MM.1S (cell line): Measurements from ENCODE around the gene PCDHGA10.

ENCODE experiments used
- DNase-seq: peaks from one replicate; pipeline ENCODE4 v3.0.0-alpha.2; 2015
- H2AFZ ChIP-seq: fragments of 300-600 bp; sonication (generic); 2 replicates; pipeline ENCODE4 v1.6.0; 2016; ENCODE audit warnings: antibody characterized with exemption, low read length
- H3F3A ChIP-seq: fragments of 300-600 bp; sonication (generic); 2 replicates; pipeline ENCODE4 v1.6.1; 2016; ENCODE audit warnings: mild to moderate bottlenecking, antibody characterized with exemption, low read length, moderate library complexity, mixed read lengths; ENCODE audit not compliant: insufficient read depth
- H3K27ac ChIP-seq: fragments of 300-600 bp; sonication (generic); 2 replicates; pipeline ENCODE4 v1.5.1; 2016; ENCODE audit warnings: mild to moderate bottlenecking, low read length
- H3K27me3 ChIP-seq: fragments of 300-600 bp; sonication (generic); replicated peaks from 2 replicates; pipeline ENCODE4 v1.6.0; 2016; ENCODE audit warnings: low read length; ENCODE audit not compliant: insufficient read depth
- H3K36me3 ChIP-seq: fragments of 300-600 bp; sonication (generic); replicated peaks from 2 replicates; pipeline ENCODE4 v1.6.1; 2016; ENCODE audit warnings: mild to moderate bottlenecking, low read length, mixed read lengths; ENCODE audit not compliant: insufficient read depth
- H3K4me1 ChIP-seq: fragments of 300-600 bp; sonication (generic); 2 replicates; pipeline ENCODE4 v1.6.1; 2016; ENCODE audit warnings: low read length, mixed read lengths
- H3K4me2 ChIP-seq: fragments of 300-600 bp; sonication (generic); 2 replicates; pipeline ENCODE4 v1.6.0; 2016; ENCODE audit warnings: low read depth, low read length
- H3K4me3 ChIP-seq: fragments of 300-600 bp; sonication (generic); 2 replicates; pipeline ENCODE4 v1.5.1; 2016; ENCODE audit warnings: low read length, mixed read lengths
- H3K79me2 ChIP-seq: fragments of 300-600 bp; sonication (generic); 2 replicates; pipeline ENCODE4 v1.6.1; 2016; ENCODE audit warnings: mixed run types, low read length, mixed read lengths
- H3K9ac ChIP-seq: fragments of 300-600 bp; sonication (generic); 2 replicates; pipeline ENCODE4 v1.6.1; 2016; ENCODE audit warnings: low read length, mixed read lengths
- H3K9me2 ChIP-seq: fragments of 300-600 bp; sonication (generic); replicated peaks from 2 replicates; pipeline ENCODE4 v1.6.1; 2016; ENCODE audit warnings: mild to moderate bottlenecking, low read length, mixed read lengths; ENCODE audit not compliant: insufficient read depth
- H3K9me3 ChIP-seq: fragments of 300-600 bp; sonication (generic); replicated peaks from 2 replicates; pipeline ENCODE4 v1.6.1; 2016; ENCODE audit warnings: mild to moderate bottlenecking, low read length, mixed read lengths; ENCODE audit not compliant: insufficient read depth
- H4K20me1 ChIP-seq: fragments of 300-600 bp; sonication (generic); 2 replicates; pipeline ENCODE4 v1.6.1; 2016; ENCODE audit warnings: mild to moderate bottlenecking, low read length, moderate library complexity, mixed read lengths; ENCODE audit not compliant: insufficient read depth
- CTCF ChIP-seq: fragments of 300-600 bp; sonication (generic); IDR thresholded peaks from 2 replicates; pipeline ENCODE4 v1.5.1; 2016; ENCODE audit warnings: antibody characterized with exemption, low read length, mixed read lengths
- EZH2 ChIP-seq: fragments of 300-600 bp; sonication (generic); optimal IDR thresholded peaks from 2 replicates; pipeline ENCODE3; 2017; ENCODE audit warnings: low read depth, mild to moderate bottlenecking, antibody characterized with exemption, low read length, mixed read lengths
- EZH2phosphoT487 ChIP-seq: fragments of 300-600 bp; sonication (generic); IDR thresholded peaks from 2 replicates; pipeline ENCODE4 v1.6.1; 2018; ENCODE audit warnings: antibody characterized with exemption, low read length

Gene PCDHGA10

GRCh38 chr5:141388661-141389060 lies 24.1 kb upstream of the PCDHGA10 start:
- peaks cover 10% of the 10 kb centered on the region; the same call in 1 of the 2 replicates for H3K27me3 ChIP-seq
- no peaks in the 10 kb centered on the region for H3K9me2 ChIP-seq
- TF ChIP-seq EZH2phosphoT487 (no peak), CTCF (no peak), EZH2 (no peak)
- DNase-seq, result no peak
- no peak overlapping the region for H3K9ac ChIP-seq
- no peaks in the 10 kb centered on the region for H3K79me2 ChIP-seq
- peak overlapping the region; percentile 43; the same call in 1 of the 2 replicates for H3K4me2 ChIP-seq
- no peaks in the 10 kb centered on the region for H3K9me3 ChIP-seq
- H3K4me1 ChIP-seq, result no peaks in the 10 kb centered on the region
- H3K36me3 ChIP-seq, result no peaks in the 10 kb centered on the region
- no peak overlapping the region for H3K27ac ChIP-seq
- H3K4me3 ChIP-seq, result no peak overlapping the region; the same call in 1 of the 2 replicates
- H4K20me1 ChIP-seq, result no peaks in the 10 kb centered on the region
- H2AFZ ChIP-seq, result no peak overlapping the region
- H3F3A ChIP-seq, result no peaks in the 10 kb centered on the region

- no peak overlapping the region for H2AFZ ChIP-seq
- no peak overlapping the region for H3K9ac ChIP-seq
- no peak for TF ChIP-seq EZH2
- no peak for TF ChIP-seq CTCF
- no peak for TF ChIP-seq EZH2phosphoT487
Observed at GRCh38 chr5:141389153-141390042, 23.4 kb upstream of the PCDHGA10 start.

GRCh38 chr5:141392429-141393198 lies 20.2 kb upstream of the PCDHGA10 start, which contains the start of gene PCDHGA8:
TSS of gene PCDHGA8 (plus strand) at chr5:141392633. CDS start at chr5:141392814, 181 bp downstream.
- no peak within 1 kb of the TSS for H3K27ac ChIP-seq
- no peaks in the 10 kb centered on the region for H3K9me2 ChIP-seq
- TF ChIP-seq CTCF (peak; percentile 52), EZH2 (no peak)
- H3K4me3 ChIP-seq, result no peak within 1 kb of the TSS
- no peak within 1 kb of the TSS for H3K9ac ChIP-seq
- H2AFZ ChIP-seq, result no peak within 1 kb of the TSS
- H3K79me2 ChIP-seq, result no peaks in the 10 kb centered on the region
- no peak within 1 kb of the TSS for H3K4me2 ChIP-seq
- H4K20me1 ChIP-seq, result no peaks in the 10 kb centered on the region
- peak; percentile 57 for DNase-seq
- H3K9me3 ChIP-seq, result no peaks in the 10 kb centered on the region
- H3F3A ChIP-seq, result no peaks in the 10 kb centered on the region
- H3K36me3 ChIP-seq, result no peaks in the 10 kb centered on the region
- H3K4me1 ChIP-seq, result no peaks in the 10 kb centered on the region
- 0 out of 2 replicates have a peak, but pooled peaks cover 5% of the 10 kb centered on the region for H3K27me3 ChIP-seq

More at GRCh38 chr5:141389153-141390042, 23.4 kb upstream of the PCDHGA10 start:
- H3K4me3 ChIP-seq, result no peak overlapping the region
- no peak overlapping the region for H3K27ac ChIP-seq
- H3K36me3 ChIP-seq, result no peaks in the 10 kb centered on the region
- H3K27me3 ChIP-seq, result 0 out of 2 replicates have a peak, but pooled peaks cover 8% of the 10 kb centered on the region
- no peaks in the 10 kb centered on the region for H4K20me1 ChIP-seq
- no peak overlapping the region for H3K4me2 ChIP-seq
- H3K4me1 ChIP-seq, result no peaks in the 10 kb centered on the region
- no peaks in the 10 kb centered on the region for H3K9me3 ChIP-seq
- no peak for DNase-seq
- H3K79me2 ChIP-seq, result no peaks in the 10 kb centered on the region
- H3K9me2 ChIP-seq, result no peaks in the 10 kb centered on the region
- no peaks in the 10 kb centered on the region for H3F3A ChIP-seq
